GM10266 (cell line): ENCODE data around the gene PPP6R2.
"Not testable (repeated sequence)": the region's sequence is repeated elsewhere in the genome, so short reads cannot be mapped to it uniquely, and the experiment has no call there.

Experiments used
- DNase-seq: peaks from one replicate; pipeline ENCODE4 v3.0.0; 2012; ENCODE audit errors: extremely low spot score
- TF ChIP-seq, protein P1 (sequence below): IDR thresholded peaks from 2 replicates; pipeline ENCODE4 v1.5.1; 2012; ENCODE audit warnings: mild to moderate bottlenecking, low read depth; ENCODE audit not compliant: control insufficient read depth, insufficient read depth; ENCODE audit errors: missing control alignments

Gene PPP6R2

DNA sequence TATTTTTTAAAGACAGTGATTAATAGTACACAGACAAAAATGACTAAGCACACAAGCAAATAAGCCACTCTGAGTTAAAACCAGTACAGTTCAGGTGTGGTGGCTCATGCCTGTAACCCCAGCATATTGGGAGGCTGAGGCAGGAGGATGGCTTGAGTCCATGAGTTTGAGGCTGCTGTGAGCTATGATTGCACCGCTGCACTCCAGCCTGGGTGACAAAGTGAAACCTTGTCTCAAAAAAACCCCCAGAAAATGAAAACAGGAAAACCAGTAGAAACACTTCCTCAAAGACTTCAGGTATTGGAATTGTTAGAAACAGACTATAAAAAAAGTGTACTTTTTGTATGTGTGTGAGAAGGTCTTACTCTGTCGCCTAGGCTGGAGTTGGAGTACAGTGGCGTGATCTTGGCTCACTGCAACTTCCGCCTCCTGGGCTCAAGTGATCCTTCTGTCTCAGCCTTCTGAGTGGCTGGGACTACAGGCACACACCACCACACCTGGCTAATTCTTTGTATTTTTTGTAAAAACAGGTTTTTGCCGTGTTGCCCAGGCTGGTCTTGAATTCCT is 33.0 kb downstream of the PPP6R2 start:
- no peak for DNase-seq
- TF ChIP-seq, protein P1, sequence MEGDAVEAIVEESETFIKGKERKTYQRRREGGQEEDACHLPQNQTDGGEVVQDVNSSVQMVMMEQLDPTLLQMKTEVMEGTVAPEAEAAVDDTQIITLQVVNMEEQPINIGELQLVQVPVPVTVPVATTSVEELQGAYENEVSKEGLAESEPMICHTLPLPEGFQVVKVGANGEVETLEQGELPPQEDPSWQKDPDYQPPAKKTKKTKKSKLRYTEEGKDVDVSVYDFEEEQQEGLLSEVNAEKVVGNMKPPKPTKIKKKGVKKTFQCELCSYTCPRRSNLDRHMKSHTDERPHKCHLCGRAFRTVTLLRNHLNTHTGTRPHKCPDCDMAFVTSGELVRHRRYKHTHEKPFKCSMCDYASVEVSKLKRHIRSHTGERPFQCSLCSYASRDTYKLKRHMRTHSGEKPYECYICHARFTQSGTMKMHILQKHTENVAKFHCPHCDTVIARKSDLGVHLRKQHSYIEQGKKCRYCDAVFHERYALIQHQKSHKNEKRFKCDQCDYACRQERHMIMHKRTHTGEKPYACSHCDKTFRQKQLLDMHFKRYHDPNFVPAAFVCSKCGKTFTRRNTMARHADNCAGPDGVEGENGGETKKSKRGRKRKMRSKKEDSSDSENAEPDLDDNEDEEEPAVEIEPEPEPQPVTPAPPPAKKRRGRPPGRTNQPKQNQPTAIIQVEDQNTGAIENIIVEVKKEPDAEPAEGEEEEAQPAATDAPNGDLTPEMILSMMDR: no peak

- not testable (repeated sequence) for DNase-seq
Measured at GRCh38 chr22:50381021-50381555, 38.0 kb downstream of the PPP6R2 start.

DNA sequence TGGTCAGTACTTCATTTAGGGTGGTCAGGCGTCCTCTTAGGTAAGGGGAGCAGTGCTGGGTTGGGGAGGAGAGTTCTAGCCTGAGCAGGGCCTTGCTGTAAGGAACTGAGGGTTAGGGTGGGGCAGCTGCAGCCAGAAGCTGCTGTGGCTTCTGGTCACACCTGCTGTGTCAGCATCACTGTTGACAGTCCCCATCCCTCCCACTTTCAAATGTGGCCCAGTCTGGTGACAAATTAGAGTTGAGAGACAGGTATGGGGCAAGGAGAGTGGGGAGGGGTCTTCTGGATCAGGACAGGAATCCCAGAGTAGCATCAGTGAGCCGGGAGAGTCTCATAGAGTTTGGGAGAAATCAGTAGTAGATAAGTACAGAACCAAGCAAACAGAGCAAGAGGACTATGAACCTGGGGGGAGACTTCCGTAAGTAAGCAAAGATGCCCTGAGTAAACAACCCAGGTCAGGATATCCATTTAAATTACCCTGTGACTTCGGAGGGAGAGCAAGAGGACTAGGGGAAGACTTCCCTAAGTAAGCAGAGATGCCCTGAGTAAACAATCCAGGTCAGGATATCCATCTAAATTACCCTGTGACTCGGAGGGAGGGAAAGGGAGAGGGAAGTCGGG is 53.7 kb downstream of the PPP6R2 start:
- TF ChIP-seq, protein P1: no peak
- no peak for DNase-seq

- not testable (repeated sequence) for DNase-seq
Measured at GRCh38 chr22:50397371-50398060, 54.4 kb downstream of the PPP6R2 start.

DNA sequence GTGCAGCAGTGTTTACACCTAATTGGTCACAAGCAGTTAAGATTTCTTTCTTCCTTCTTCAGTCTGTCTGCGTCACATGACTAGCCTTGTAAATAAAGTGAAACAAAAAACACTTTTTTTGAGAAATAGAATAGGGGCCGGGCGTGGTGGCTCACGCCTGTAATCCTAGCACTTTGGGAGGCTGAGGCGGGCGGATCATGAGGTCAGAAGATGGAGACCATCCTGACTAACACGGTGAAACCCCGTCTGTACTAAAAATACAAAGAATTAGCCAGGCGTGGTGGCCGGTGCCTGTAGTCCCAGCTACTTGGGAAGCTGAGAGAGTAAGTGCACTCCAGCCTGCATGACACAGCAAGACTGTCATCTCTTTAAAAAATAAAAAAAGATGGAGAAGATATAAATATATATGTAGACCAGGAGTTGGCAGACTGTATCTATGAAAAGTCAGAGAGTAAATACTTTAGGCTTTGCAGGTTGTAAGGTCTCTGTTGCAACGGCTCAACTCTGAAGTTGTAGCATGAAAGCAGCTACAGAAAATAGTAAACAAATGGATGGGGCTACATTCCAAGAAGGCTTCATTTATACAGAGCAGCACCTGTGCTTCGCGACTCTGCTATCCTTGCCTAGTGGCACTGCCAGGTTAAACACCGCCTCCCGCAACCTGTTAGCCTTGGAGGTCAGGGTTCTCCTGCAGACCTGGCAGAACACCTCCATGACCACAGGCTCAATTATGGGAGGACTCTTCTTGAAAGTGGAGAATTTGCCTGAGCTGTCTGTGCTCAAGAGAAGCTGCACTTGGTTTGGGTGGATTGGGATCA is 55.9 kb downstream of the PPP6R2 start:
- no peak for DNase-seq
- TF ChIP-seq, protein P1: no peak

GRCh38 chr22:50399751-50400331 is 56.7 kb downstream of the PPP6R2 start:
- TF ChIP-seq, protein P1: peak; percentile 71
- peak; percentile 58 for DNase-seq

- TF ChIP-seq, protein P1: no peak
- DNase-seq: no peak
Measured at GRCh38 chr22:50400406-50400805, 57.3 kb downstream of the PPP6R2 start.
